ENCODE results near the gene MPP2. TPM values are rescaled to one million over a fixed set of nuclear protein-coding genes. Genes with fewer than 3 reads are reported as not detected.

MPP2 gene
- total RNA-seq, 4 donors from 2014 or later: 2.0 to 20.9 (median 13.3) TPM

- H3K9me3 ChIP-seq: no peaks in the 10 kb centered on the region
Measured at GRCh38 chr17:43916385-43916784, 9.0 kb upstream of the MPP2 start.

DNA sequence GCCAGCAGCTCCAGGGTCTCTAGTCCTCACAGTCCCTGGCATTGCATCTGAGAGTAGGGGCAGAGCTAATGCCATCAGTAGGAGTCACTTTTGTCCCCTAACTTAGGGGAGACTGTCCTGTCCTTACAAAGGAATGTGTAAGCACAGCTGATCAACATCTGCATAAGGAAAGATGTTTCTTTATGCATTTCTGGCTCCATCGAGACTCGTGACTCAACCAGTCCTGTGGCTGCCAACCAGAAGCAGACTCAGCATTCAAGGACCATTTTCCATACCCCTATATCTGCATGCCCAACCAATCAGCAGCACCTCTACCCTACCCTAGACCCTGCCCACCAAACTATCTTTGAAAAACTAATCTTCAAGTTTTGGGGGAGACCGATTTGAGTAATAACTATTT is 8.2 kb upstream of the MPP2 start:
- no peaks in the 10 kb centered on the region for H3K27me3 ChIP-seq
- no peak overlapping the region for H3K4me3 ChIP-seq
- intact Hi-C loops (cut with DNase I; ENCODE audit: low total_unique reads): no loop called here
- no peak for TF ChIP-seq POLR2A (IDR thresholded peaks at IDR 0.05)
- TF ChIP-seq, protein P1, sequence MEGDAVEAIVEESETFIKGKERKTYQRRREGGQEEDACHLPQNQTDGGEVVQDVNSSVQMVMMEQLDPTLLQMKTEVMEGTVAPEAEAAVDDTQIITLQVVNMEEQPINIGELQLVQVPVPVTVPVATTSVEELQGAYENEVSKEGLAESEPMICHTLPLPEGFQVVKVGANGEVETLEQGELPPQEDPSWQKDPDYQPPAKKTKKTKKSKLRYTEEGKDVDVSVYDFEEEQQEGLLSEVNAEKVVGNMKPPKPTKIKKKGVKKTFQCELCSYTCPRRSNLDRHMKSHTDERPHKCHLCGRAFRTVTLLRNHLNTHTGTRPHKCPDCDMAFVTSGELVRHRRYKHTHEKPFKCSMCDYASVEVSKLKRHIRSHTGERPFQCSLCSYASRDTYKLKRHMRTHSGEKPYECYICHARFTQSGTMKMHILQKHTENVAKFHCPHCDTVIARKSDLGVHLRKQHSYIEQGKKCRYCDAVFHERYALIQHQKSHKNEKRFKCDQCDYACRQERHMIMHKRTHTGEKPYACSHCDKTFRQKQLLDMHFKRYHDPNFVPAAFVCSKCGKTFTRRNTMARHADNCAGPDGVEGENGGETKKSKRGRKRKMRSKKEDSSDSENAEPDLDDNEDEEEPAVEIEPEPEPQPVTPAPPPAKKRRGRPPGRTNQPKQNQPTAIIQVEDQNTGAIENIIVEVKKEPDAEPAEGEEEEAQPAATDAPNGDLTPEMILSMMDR (IDR thresholded peaks at IDR 0.05): no peak
- no peaks in the 10 kb centered on the region for H3K4me1 ChIP-seq
- no peak for DNase-seq
- H3K9me3 ChIP-seq: no peaks in the 10 kb centered on the region
- no peaks in the 10 kb centered on the region for H3K36me3 ChIP-seq
- H3K27ac ChIP-seq: no peak overlapping the region

More at GRCh38 chr17:43916385-43916784, 9.0 kb upstream of the MPP2 start:
- Histone ChIP-seq H3K27me3 (no peaks in the 10 kb centered on the region), H3K4me1 (no peaks in the 10 kb centered on the region), H3K27ac (no peak overlapping the region), H3K36me3 (no peaks in the 10 kb centered on the region), H3K4me3 (no peak overlapping the region)
- DNase-seq: no peak
- intact Hi-C loops (cut with DNase I; ENCODE audit: low total_unique reads): no loop called here
- TF ChIP-seq, protein P1 (IDR thresholded peaks at IDR 0.05): no peak
- TF ChIP-seq POLR2A (IDR thresholded peaks at IDR 0.05): no peak

GRCh38 chr17:43914451-43914850 is 7.1 kb upstream of the MPP2 start:
- H3K4me3 ChIP-seq: no peak overlapping the region
- intact Hi-C loops (cut with DNase I; ENCODE audit: low total_unique reads): no loop called here
- H3K27ac ChIP-seq: no peak overlapping the region
- H3K27me3 ChIP-seq: no peaks in the 10 kb centered on the region
- DNase-seq: no peak
- H3K9me3 ChIP-seq: no peaks in the 10 kb centered on the region
- H3K4me1 ChIP-seq: no peaks in the 10 kb centered on the region
- no peak for TF ChIP-seq POLR2A (IDR thresholded peaks at IDR 0.05)
- TF ChIP-seq, protein P1 (IDR thresholded peaks at IDR 0.05): no peak
- H3K36me3 ChIP-seq: no peaks in the 10 kb centered on the region

GRCh38 chr17:43913584-43913983 is 6.2 kb upstream of the MPP2 start:
- Histone ChIP-seq H3K36me3 (no peaks in the 10 kb centered on the region), H3K27ac (no peak overlapping the region), H3K4me3 (no peak overlapping the region), H3K9me3 (no peaks in the 10 kb centered on the region), H3K4me1 (no peaks in the 10 kb centered on the region), H3K27me3 (no peaks in the 10 kb centered on the region)
- DNase-seq: no peak
- TF ChIP-seq, protein P1 (IDR thresholded peaks at IDR 0.05): no peak
- no peak for TF ChIP-seq POLR2A (IDR thresholded peaks at IDR 0.05)
- intact Hi-C loops (cut with DNase I; ENCODE audit: low total_unique reads): no loop called here

GRCh38 chr17:43912635-43913304 is 5.4 kb upstream of the MPP2 start:
- H3K9me3 ChIP-seq: no peaks in the 10 kb centered on the region
- DNase-seq: no peak
- no peak for TF ChIP-seq POLR2A (IDR thresholded peaks at IDR 0.05)
- TF ChIP-seq, protein P1 (IDR thresholded peaks at IDR 0.05): no peak
- no peak overlapping the region for H3K27ac ChIP-seq
- H3K4me3 ChIP-seq: no peak overlapping the region
- H3K36me3 ChIP-seq: no peaks in the 10 kb centered on the region
- H3K27me3 ChIP-seq: no peaks in the 10 kb centered on the region
- no peaks in the 10 kb centered on the region for H3K4me1 ChIP-seq
- intact Hi-C loops (cut with DNase I; ENCODE audit: low total_unique reads): no loop called here
